Stimulated activated CD8-positive, alpha-beta memory T cell treated with anti-CD3 and anti-CD28 coated beads, Interleukin-4, amount 100 ng/mL, for 48 hours (primary cell): Measurements from ENCODE around the gene NCK1.

Experiments used
- DNase-seq: peaks from one replicate; pipeline ENCODE4 v3.0.0-alpha.2; 2020

Gene NCK1

DNA sequence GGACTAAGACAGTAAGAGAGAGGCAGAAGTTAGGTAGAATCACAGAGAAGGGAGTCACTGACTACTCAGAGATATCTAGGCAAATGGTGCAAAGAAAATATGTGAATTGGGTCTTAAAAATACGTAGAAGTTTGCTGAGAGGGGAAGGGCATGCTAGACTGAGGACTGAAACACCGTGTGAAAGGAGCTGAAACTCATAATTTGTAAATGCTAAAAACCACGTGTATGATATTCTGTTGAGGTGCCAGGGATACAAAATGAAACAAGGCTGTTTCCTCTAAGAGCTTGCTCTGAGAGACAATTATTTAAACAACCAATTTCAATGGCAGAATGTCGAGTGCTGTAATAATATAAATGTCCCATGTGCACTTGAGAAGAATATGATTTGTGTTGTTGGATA, 47.2 kb downstream of the NCK1 start:
- DNase-seq, result no peak

DNA sequence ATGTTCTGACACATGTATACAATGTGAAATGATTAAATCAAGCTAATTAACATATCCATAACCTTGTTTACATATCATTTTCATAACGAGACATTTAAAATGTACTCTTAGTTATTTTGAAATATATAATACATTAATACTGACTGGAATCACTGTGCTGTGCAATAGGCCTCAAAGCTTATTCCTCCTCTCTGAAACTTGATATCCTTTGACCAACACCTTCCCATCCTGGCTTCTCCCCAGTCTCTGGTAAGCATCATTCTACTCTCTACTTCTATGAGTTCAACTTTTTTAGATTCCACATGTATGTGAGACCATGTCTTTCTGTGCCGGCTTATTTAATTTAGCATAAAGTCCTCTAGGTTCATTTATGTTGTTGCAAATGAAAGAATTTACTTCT, 48.7 kb downstream of the NCK1 start:
- no peak for DNase-seq

DNA sequence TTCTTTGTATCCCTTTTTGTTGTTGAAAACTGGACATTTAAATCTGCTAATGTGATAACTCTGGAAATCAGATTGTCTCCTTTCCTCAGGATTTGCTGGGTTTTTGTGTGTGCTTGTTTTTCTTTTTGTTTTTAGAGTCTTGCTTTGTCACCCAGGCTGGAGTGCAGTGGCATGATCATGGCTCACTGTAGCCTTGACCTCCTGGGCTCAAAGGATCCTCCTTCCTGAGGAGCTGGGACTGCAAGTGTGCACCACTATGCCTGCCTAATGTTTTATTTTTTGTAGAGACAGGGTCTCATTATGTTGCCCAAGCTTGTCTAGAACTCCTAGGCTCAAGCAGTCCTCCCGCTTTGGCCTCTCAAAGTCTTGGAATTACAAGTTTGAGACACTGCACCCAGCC, 51.2 kb downstream of the NCK1 start:
- no peak for DNase-seq

DNA sequence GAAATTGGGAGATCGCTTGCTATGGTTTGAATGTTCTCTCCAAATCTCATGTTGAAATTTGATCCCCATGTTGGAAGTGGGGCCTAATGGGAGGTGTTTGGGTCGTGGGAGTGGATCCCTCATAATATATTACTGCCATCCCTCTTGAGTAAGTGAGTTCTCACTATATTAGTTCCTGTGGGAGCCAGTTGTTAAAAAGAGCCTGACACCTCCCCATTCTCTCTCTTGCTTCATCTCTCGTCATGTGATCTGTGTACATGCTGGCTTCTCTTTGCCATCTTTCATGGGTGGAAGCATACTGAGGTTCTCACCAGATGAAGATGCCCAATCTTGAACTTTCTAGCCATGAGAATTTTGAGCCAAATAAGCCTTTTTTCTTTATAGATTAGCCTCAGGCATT, 52.7 kb downstream of the NCK1 start:
- no peak for DNase-seq

DNA sequence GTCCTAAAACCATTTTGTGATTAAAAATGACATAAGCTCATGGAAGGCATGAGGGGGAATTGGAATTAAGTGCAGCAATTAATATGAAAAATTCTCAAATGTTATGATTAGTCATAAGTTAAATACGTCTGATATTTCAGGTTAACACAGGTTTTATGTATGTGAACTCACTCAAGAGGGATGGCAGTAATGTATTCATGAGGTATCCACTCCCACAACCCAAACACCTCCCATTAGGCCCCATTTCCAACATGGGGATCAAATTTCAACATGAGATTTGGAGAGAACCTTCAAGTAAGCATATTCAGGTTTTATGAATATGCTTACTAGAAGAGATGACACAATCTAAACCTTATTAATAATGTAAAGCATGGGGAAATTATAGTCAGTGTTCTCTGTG, 54.2 kb downstream of the NCK1 start:
- DNase-seq, result no peak

DNA sequence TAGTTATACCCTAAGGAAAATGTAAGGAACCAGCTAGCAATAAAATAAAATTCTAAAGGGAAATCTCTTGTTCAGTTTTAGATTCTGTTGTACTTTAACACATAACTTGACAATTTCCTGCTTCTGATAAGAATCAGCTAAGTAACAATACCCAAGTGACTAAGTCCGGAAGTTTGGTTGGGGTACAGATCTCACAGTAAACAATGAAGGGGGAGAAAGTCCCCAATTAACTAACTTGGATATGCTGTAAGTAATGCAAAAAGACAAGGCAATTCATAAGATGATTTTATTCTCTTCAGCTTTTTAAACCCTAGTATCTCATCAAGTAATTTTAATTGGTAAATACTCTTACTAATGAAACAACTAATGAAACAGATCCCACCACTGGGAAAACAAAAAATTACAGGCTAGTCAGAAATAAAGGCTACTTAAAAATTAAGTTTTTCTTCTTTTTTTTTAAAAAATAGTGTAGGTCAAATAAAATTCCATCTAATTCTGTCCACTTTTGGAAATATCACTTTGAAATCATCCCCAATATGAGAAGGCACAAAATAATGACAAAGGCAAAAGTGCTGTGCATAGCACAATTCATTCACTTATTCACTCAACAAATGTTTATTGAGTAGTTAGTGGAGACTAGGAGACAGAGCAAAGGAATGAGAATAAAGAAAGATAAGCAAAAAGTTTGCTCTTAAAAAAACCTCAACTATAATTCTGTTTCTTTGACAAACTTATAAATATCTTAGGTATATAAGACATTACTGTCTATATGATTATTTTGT, 58.0 kb downstream of the NCK1 start:
- no peak for DNase-seq

DNA sequence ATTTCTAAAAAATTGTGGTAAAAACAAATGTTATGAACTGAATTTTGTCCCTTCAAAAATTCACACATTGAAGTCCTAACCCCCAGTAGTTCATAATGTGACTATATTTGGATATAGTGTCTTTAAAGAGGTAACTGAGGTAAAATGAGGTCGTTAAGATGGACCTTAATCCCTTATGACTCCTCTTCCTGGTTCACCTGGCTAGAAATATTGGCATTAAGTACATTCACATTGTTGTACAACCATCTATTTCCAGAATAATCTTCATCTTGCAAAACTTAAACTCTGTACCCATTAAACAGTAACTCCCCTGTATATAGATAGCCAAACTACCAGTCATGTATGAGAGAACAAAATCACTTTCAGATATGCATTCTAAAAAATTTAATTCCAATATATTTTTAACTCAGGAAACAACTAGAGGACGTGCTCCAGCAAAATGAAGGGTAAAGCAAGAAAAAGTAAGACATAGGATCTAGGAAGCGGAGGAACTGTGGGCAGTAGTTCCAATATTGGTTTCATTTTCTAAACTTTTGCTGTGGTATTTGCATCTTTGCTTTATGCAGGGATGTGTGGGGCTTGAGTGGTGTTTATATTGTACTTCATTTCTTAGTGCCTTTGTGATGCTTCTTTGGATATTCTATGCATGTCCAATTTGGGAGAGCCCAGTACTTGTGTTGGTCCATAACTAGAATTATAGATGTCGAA, 59.0 kb downstream of the NCK1 start:
- DNase-seq, result no peak

DNA sequence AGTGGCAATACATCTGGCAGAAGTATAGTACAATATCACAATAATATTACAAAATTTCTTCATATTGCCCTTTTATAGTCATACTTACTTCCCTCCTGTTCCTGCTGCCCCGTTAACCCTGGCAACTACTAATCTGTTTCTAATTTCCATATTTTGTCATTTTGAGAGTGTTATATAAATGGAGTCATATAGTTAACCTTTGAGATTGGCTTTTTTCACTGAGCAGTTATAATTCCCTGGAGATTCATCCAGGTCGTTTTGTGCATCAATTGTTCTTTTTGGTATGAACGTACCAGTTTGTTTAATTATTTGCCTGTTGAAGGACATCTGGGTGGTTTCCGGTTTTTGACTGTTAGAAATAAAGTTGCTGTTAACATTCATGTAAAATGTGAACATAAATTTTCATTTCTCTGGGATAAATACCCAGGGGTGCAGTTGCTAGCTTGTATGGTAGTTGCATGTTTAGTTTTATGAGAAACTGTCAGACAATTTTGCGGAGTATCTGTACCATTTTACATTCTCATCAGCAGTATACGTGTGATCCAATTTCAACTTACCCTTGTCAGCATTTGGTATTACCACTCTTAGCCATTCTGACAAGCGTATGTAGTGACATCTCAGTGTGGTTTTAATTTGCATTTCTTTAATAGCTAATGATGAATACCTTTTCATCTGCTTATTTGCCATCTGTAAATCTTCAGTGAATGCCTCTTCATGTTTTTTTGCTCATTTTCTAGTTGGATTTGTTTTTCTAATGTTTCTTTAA, 63.6 kb downstream of the NCK1 start:
- DNase-seq, result no peak

DNA sequence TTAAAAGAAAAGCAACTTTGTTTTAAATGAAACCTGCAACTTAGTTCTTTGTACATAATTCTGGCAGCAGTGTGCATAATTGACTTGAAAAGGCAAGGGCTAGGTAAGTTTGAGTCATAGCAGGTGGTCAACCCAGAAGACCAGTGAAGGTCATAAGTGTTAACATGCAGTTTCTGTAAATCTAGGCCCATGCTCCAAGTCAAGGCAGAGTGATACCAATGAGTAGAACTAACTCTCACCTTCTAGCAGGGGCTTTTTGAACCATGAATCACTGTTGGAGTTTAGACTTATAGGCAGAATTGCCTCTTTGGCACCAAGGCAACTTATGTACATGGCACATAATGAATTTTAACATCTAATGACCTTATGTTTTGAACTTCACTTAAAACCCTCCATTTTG, 66.2 kb downstream of the NCK1 start:
- DNase-seq, result no peak

DNA sequence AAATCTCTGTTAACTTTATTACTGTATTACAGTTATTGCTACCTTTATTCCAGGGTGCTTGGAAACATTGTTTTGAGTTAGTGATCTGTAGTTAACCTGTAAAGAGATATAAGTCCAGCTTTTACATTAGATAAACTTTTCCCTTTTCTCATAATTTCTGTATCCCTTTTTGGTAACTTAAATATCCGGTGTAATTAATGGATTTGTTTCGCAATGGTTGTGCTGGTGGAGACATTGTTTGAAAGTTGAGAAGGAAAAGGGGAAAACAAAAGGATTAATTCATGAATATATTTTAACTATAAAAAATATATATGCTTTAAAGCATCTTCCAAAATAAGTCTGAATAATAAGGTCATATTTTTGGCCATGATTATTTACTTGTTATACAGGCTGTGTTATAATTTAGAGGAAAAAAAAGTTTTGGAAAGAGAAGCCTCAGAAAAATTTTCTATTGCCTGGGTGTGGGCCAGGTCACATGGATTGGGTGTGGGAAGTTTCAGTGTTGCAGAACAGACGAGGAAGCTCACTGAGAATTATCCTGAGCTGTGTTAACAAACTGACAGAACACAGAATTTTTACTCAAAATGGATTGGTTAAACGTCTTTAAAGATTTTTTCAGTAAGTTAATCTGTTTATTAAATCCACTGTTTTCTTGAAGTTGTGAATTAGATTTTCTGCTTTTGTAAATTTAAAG, 68.1 kb downstream of the NCK1 start:
- DNase-seq, result no peak

DNA sequence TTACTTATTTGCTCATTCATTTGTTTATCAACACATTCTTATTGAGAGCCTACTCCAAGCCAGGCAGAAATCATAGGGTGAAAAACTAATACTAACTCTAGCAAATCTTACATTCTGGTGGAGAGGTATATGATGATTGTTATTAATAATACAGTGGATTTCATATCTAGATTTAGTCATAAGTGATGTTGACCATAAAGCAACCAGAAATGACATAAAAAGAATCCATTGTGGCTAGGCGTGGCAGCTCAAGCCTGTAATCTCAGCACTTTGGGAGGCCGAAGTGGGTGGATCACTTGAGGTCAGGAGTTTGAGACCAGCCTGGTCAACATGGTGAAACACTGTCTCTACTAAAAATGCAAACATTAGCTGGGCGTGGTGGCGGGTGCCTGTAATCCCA, 69.6 kb downstream of the NCK1 start:
- DNase-seq, result no peak

DNA sequence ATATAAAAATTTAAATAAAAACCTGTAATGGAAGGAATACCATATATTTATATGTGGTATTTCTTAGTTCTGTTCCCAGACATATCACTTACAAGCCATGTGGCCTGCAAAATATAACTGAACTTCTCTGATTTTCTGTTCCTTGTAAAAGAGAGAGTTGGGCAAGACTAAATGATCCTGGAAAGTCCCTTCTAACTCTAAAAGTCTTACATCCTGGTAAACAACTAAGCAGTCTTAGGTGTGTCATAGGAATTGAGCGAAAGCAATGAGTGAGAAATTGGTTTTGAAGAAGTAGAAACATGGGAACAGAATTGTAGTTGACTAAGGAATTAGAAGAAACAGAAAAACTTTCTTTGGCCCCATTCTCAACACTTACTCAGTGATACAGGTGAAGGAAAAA, 70.5 kb downstream of the NCK1 start:
- no peak for DNase-seq

DNA sequence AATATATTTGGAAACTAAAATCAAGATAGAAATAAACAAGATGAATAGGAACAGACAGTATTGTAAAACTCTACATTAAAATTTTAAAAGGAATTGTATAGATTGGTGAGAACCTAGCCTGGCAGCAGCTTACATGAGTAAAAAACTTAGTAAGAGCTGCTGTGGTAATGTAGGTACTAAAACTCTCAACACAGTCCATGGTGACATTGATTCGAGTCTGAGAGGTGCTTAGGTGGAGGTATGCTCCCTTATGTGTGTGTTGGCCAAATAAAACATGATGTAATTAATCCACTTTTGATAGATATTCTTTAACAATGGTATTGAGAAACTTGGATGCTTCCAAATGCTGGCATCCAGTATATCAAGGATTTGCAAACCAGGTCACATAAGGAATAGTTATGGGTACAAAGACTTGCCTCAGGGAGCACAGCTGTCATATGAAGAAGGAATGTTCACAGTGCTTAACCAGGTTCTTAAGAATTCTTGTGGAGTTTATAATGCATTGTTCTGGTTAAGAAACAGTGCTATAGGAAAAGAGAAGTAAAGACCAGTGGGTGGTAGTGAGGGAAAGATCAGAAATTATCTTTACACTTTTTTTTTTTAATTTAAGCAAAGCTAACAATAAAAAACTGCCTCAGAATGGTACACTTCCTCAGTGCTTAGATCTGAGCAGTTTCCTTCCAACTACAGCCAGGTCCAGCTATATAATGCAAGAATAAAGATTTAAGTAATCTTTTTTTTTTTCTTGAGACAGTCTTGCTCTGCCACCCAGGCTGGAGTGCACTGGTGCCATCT, 71.2 kb downstream of the NCK1 start:
- no peak for DNase-seq

DNA sequence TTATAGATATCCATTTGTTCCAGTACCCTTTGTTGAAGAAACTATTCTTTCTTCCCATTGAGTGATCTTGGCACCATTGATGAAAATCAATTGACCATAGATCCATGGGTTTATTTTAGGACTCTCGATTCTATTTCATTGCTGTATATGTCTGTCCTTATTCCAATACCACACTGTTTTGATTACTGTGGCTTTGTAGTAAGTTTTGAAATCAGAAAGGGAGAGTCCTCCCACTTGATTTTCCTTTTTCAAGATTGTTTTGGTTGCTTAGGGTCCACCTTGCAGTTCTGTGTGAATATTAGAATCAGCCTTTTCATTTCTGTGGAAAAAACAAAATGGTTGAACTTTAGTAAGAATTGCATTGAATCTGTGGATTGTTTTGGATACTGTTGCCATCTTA, 75.2 kb downstream of the NCK1 start:
- DNase-seq, result no peak

DNA sequence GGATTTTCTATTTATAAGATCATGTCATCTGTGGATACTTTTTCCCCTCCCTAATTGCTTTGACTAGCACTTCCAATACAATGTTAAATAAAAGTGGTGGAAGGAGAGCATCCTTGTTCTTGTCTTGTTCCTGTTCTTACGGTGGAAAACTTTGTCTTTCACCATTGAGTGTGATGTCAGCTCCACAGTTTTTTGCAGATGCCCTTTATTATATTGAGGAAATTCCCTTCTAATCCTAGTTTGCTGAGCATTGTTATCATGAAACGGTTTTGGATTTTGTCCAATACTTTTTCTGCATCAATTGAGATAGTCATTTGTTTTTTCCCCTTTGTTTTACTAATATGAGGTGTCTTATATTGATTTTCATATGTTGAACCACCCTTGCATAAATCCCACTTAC, 75.8 kb downstream of the NCK1 start:
- no peak for DNase-seq

DNA sequence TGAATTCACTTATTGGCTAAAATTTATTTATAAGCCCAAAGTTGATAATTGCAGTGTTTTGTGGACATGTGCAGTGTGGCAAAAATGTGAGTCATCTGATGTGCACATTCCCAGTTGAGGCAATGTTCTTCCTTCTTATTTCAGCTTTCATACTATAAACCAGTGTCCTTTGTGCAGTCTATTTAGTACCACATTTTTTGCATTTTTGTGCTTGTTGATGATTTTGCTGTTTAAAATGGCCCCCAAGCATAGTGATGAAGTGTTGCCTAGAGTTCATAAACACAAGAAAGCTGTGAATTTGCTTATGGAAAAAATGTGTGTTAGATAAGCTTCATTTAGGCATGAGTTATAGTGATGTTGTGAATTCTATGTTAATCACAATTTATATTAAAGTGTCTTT, 76.3 kb downstream of the NCK1 start:
- no peak for DNase-seq

DNA sequence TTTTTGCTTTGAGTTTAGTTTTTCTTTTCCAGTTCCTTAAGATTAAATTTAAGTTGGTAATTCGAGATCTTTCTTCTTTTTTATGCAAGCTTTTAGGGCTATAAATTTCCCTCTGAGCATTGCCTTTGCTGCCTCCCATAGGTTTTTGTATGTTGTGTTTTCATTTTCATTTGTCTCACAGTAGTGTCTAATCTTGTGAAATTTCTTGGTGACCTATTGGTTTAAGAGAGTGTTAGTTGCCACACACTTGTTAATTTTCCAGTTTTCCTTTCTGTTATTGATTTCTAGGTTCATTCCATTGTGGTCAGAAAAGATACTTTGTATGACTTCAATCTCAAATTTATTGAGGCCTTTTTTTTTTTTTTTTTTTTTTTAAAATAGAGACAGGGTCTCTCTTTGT, 77.5 kb downstream of the NCK1 start:
- no peak for DNase-seq

DNA sequence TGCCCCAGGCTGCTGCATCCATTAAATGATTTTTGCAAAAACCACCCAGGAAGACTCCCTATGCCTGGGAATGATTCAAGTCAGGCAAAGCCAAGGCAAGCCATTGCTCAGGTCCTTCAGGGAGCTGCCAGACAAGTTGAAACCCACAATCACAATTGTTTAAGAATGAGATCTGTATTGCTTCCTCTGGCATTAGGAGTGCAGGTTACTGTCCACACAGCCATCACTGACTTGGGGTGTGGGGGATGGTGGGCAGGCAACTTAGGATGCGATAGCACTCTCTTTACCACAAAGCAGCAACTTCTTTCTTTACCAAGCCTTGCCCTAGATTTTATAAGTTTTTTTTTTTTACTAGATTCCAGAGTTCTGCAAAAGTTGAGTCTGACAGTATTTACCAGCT, 80.8 kb downstream of the NCK1 start:
- DNase-seq, result no peak

DNA sequence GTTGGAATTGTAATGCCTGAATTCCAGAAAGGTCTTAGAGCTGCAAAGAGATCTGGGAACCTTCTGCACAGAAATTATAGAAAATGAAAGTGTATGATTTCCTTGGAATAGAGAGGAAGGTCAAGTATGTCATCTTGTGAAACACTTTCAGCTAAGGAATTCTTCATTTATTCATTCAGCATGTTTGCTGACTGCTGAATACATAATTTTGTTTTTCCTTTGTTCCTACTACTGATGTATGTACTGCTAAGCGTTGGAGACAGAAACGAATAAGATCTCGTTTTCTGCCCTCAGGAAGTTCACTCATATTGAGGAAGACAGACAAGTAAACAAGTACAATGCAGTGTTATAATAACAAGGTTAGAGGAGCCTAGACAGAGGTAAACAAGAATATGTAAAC, 81.4 kb downstream of the NCK1 start:
- no peak for DNase-seq

DNA sequence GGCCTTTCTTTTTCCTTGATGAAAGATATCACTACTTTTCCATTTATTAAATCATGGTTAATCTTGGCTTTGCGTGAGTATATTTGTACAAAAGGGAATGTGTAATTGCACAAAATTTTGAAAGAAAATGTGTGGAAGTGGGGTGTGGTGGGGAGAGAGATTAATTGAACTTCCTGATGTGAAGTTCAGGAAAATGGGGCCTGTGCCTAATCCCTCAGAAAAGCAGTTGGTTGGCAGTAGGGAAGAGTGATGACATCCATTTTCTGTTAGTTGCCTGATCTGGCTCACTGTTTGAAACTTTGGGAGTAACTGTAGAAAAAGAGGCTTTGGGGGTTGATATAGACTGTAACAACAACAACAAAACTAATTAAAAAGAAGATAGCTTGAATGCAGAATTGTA, 85.0 kb downstream of the NCK1 start:
- no peak for DNase-seq

DNA sequence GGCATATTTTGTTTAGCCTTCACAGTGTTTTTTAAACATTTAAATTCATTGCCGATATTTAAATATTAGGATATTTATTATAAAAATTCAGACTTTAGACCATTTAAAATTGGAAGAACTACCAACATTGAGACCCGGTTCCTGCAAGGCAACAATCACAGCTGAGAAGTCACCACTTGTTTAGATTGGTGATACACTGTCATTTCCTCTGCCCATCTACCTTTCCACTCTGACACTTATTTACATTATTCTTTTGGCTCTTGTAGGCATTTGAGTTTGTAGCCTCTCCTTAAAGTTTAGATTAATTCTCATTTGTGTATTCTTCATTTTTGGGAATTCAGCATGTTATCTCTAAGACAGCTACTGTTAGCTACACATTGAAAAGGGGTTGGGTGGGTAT, 85.5 kb downstream of the NCK1 start:
- no peak for DNase-seq

DNA sequence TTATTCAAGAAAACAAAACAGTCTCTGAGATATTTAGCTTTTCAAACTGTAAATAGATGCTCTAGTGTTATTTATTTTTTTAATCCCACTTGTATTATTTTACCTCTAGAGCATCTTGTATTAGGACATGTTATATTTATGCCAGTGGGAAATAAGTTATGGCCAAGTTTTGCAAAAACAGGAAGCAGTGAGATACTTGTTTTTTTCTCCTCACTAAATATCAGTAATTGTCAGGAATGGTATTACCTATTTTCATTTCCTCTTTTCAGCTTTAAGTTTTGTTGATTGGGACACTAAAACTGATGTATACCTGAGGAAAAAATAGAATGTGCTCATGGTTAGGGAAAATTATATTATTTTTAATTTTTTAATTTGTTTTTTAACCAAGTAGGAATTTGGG, 87.1 kb downstream of the NCK1 start:
- DNase-seq, result no peak

DNA sequence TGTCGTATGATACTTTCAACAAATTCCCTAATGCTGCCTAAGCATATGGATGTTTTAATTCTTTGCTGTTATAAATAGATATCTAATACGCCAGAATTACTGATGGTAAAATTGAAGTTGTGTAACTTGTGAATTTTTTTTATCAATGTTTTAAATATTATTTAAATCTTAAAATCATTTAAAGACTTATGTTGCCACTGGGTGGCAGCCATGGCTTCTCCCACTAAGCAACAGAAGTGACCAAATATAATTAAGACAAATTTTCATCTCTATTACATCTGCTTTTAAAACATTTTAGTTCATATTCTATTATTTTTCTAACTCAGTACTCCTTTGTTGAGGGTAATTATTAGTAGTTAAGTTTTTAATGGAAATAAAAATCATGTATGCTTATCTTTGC, 87.7 kb downstream of the NCK1 start:
- DNase-seq, result no peak
